ENCODE data around the gene AKT3.

DNA sequence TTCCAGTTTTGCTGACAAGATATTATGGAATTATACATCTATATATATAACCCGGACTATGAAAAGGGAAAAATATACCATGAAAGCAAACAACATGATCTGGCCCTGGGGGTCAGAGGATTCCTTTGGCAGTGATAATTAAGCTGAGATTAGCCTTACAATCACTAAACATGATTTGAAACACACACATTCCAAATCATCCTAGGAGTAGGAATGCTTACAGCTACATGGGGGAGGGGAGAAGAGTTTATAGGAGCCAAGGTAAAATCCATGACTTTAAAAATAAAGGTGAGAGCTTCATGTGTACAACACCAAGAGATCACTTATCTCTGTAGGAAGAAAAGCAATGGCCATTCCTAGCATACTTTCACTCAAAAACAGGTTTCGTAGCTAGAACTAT, 57.6 kb downstream of the AKT3 start:
- TF ChIP-seq EZH2 (IDR thresholded peaks at IDR 0.05; ENCODE audit: low read length, missing control alignments) (no peak), CTCF (conservative IDR thresholded peaks at IDR 0.05 in 1 of 2, IDR thresholded peaks at IDR 0.05 in 1 of 2; ENCODE audit: low read depth in 1 of 2, low read length in 2 of 2) (no peak)

Data from fibroblast of lung (primary cell).